Natural killer cell (primary cell): ENCODE results near the gene SEC61B. TPM values are rescaled to one million over a fixed set of nuclear protein-coding genes. Genes with fewer than 3 reads are reported as not detected.

Experiments used
- ATAC-seq, 3 donors: fragments of 150-1000 bp in 2 of 3; fragments of 200-7000 bp in 1 of 3; cut with Tn5 transposase; 1 replicate in 1 of 3; 2 replicates in 2 of 3; pipeline ENCODE4 v1.10.0; 2021; ENCODE audit warnings: mild to moderate bottlenecking in 2 of 3, moderate library complexity in 2 of 3
- DNase-seq, 2 donors: peaks; one replicate each; pipeline versions ENCODE4 v3.0.0 to v3.0.0-alpha.2; 2013 to 2021; ENCODE audit warnings: mixed read lengths in 1 of 2
- H3K27ac ChIP-seq: one replicate; pipeline ENCODE4 v1.5.1; 2013; ENCODE audit warnings: mild to moderate bottlenecking, low read length
- H3K27me3 ChIP-seq: one replicate; pipeline ENCODE4 v1.6.1; 2013; ENCODE audit warnings: low read length; ENCODE audit not compliant: control insufficient read depth, insufficient read depth
- H3K36me3 ChIP-seq: one replicate; pipeline ENCODE4 v1.6.1; 2013; ENCODE audit warnings: low read length; ENCODE audit not compliant: control insufficient read depth, insufficient read depth
- H3K4me1 ChIP-seq: one replicate; pipeline ENCODE4 v1.6.1; 2013; ENCODE audit warnings: low read length; ENCODE audit not compliant: control insufficient read depth, insufficient read depth
- H3K4me3 ChIP-seq: one replicate; pipeline ENCODE4 v1.5.1; 2013; ENCODE audit warnings: low read length
- H3K9me3 ChIP-seq: one replicate; pipeline ENCODE4 v1.6.1; 2013; ENCODE audit warnings: low read length; ENCODE audit not compliant: control insufficient read depth, insufficient read depth
- H3K27ac Mint-ChIP-seq, 2 donors: one replicate each; pipeline ENCODE4 v1.8.0; 2022; ENCODE audit warnings: mild to moderate bottlenecking in 2 of 2, mixed read lengths in 2 of 2, moderate library complexity in 1 of 2
- H3K27me3 Mint-ChIP-seq, 2 donors: one replicate each; pipeline ENCODE4 v1.8.0; 2022; ENCODE audit warnings: low read depth in 2 of 2, mixed read lengths in 2 of 2
- H3K36me3 Mint-ChIP-seq: one replicate; pipeline ENCODE4 v1.8.0; 2022; ENCODE audit warnings: mixed read lengths
- H3K4me1 Mint-ChIP-seq, 2 donors: one replicate each; pipeline ENCODE4 v1.8.0; 2022; ENCODE audit warnings: mixed read lengths in 2 of 2
- H3K4me3 Mint-ChIP-seq: one replicate; pipeline ENCODE4 v1.8.0; 2022; ENCODE audit warnings: mild to moderate bottlenecking, moderate library complexity, mixed read lengths
- H3K9me3 Mint-ChIP-seq, 2 donors: one replicate each; pipeline ENCODE4 v1.8.0; 2022; ENCODE audit warnings: mixed read lengths in 2 of 2
- WGBS: methylation state at CpG from one replicate; pipeline ENCODE4 v1.1.7; 2013; ENCODE audit warnings: missing lambda C conversion rate; ENCODE audit not compliant: insufficient coverage; 5-methylcytosine and 5-hydroxymethylcytosine counted together
- intact Hi-C: fragments of 100-400 bp; cut with micrococcal nuclease; formaldehyde crosslinking; loops from one replicate; pipeline ENCODE4 v1.14.2; 2022
- total RNA-seq, 4 donors: library from RNA; stranded (reverse); fragments of 120-200 nt in 1 of 4; gene quantifications; one replicate each; pipeline versions ENCODE4 v1.2.3 to v1.2.4, GENCODE V29; 2013 to 2022
- TF ChIP-seq, protein P1 (sequence below): fragments of 200-600 bp; IDR thresholded peaks from one replicate; pipeline ENCODE4 v1.8.0; 2022; ENCODE audit warnings: antibody characterized with exemption

The SEC61B gene
- total RNA-seq, 3 donors from 2014 or later (not counting 1 experiment from before 2014, with no cell fraction given), result 78.9 to 95.1 (median 93.8) TPM

DNA sequence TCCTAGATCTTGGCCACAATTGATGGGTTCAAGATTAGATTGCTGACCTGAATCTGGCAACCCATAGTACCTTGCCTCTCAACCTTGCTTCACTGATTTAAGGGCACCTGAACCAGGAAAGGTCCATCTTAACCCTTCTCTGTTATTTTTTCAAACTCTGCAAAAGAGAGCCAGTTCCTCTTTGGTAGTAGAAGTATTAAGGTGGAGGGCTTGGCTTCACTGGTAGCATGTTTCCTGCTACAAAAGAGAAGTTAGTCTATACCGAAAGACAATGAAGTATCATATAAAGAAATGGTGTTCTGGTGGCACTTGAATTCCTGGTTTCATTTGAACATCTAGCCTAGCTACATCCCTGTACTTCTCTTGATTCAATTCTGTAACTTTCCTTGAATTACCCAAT is 8.9 kb upstream of the SEC61B start:
- DNase-seq (no peak), ATAC-seq (no peak)
- intact Hi-C loops, result no loop called here
- Histone ChIP-seq H3K27ac (no peak overlapping the region), H3K27me3 (no peaks in the 10 kb centered on the region), H3K36me3 (peaks cover 7% of the 10 kb centered on the region), H3K4me1 (no peaks in the 10 kb centered on the region), H3K9me3 (peaks cover 6% of the 10 kb centered on the region), H3K4me3 (no peak overlapping the region)
- TF ChIP-seq, protein P1, sequence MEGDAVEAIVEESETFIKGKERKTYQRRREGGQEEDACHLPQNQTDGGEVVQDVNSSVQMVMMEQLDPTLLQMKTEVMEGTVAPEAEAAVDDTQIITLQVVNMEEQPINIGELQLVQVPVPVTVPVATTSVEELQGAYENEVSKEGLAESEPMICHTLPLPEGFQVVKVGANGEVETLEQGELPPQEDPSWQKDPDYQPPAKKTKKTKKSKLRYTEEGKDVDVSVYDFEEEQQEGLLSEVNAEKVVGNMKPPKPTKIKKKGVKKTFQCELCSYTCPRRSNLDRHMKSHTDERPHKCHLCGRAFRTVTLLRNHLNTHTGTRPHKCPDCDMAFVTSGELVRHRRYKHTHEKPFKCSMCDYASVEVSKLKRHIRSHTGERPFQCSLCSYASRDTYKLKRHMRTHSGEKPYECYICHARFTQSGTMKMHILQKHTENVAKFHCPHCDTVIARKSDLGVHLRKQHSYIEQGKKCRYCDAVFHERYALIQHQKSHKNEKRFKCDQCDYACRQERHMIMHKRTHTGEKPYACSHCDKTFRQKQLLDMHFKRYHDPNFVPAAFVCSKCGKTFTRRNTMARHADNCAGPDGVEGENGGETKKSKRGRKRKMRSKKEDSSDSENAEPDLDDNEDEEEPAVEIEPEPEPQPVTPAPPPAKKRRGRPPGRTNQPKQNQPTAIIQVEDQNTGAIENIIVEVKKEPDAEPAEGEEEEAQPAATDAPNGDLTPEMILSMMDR, result no peak
- peaks cover 0 to 3% of the 10 kb centered on the region in 2 donors for H3K9me3 Mint-ChIP-seq
- 20% methylated on average over 1 of the region's 1 CpG for WGBS
- H3K36me3 Mint-ChIP-seq, result peaks cover 18% of the 10 kb centered on the region
- H3K4me3 Mint-ChIP-seq, result no peak overlapping the region
- peaks cover 11 to 14% of the 10 kb centered on the region in 2 donors for H3K4me1 Mint-ChIP-seq
- H3K27ac Mint-ChIP-seq, result no peak overlapping the region
- peaks cover 0 to 6% of the 10 kb centered on the region in 2 donors for H3K27me3 Mint-ChIP-seq

DNA sequence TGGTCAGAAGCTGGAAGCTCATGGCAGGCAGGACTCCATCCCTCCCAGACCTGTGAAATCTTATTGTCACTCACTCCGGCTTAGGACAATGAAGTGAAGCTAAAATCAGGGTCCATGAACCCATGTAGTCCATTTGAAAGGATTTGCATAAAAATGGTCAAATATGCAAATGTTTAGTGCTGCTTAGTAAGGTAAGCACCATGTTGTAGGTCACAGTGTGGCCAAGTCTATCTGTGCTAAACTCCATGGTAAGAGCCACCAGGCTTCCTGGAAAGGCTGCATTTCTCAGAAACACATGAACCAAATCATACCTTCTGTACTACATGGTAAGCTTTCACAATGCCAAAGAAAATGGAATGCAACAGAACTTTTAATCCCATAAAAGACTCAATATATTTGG is 6.0 kb upstream of the SEC61B start:
- Mint-ChIP-seq H3K27ac (no peak overlapping the region), H3K9me3 (no peaks in the 10 kb centered on the region), H3K36me3 (peaks cover 10% of the 10 kb centered on the region), H3K4me1 (peaks cover 35 to 37% of the 10 kb centered on the region in 2 donors), H3K4me3 (no peak overlapping the region), H3K27me3 (no peaks in the 10 kb centered on the region)
- Histone ChIP-seq H3K27me3 (no peaks in the 10 kb centered on the region), H3K36me3 (peaks cover 7% of the 10 kb centered on the region), H3K4me3 (no peak overlapping the region), H3K27ac (no peak overlapping the region), H3K4me1 (peaks cover 9% of the 10 kb centered on the region), H3K9me3 (peaks cover 6% of the 10 kb centered on the region)
- intact Hi-C loops, result no loop called here
- DNase-seq (no peak), ATAC-seq (no peak)
- TF ChIP-seq, protein P1, result no peak
- WGBS, result 96% methylated on average over 1 of the region's 1 CpG

DNA sequence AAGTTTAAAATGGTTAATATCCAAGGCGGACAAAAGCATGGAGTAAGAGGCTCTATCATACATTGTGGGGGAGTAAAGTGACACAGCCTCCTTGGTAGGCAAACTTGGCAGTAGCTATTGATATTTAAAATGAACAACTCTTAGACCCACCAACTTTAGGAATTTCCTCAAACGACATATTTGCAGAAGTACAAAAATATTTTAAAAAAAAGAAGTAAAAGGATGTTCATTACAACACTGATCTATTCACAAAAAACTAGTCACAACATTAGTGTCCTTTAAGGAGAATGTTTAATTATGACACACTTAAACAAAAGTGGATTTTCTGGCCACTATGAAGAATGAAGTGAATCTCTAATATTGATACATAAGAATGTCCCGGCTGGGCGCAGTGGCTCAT is 2.1 kb upstream of the SEC61B start:
- H3K4me1 ChIP-seq, result peaks cover 23% of the 10 kb centered on the region
- Mint-ChIP-seq H3K4me3 (peak overlapping the region; percentile 69), H3K27me3 (no peaks in the 10 kb centered on the region), H3K4me1 (peaks cover 68 to 69% of the 10 kb centered on the region in 2 donors), H3K9me3 (no peaks in the 10 kb centered on the region), H3K36me3 (peaks cover 10% of the 10 kb centered on the region), H3K27ac (peak overlapping the region; percentile 24 to 99)
- no peak for ATAC-seq
- H3K4me3 ChIP-seq, result no peak overlapping the region
- DNase-seq, result no peak
- intact Hi-C loops, result loop anchor here (5.0 kb wide), 1 partner anchor 597 kb away; no protein-coding TSS in a partner anchor
- no peak overlapping the region for H3K27ac ChIP-seq
- no peaks in the 10 kb centered on the region for H3K27me3 ChIP-seq
- TF ChIP-seq, protein P1, result no peak
- peaks cover 9% of the 10 kb centered on the region for H3K36me3 ChIP-seq
- WGBS, result 90% methylated on average over 2 of the region's 4 CpGs
- H3K9me3 ChIP-seq, result no peaks in the 10 kb centered on the region

DNA sequence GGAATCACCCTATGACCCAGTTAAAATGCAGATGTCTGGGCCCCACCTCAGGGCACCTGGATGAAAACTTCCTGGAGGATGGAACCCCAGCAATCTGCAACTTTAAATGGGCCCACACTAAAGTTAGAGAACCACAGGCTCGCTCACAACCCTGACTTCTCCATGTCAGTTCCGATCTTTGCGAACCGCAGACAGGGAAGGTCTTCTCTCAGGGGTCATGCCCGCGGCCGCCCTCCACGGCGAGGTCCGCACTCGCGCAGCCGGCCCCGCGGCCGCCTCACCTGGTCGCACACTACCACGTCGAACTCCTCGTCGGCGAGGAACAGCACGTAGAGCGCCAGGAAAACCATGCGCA is 839 bp upstream of the SEC61B start:
- H3K9me3 Mint-ChIP-seq, result no peaks in the 10 kb centered on the region
- H3K4me3 ChIP-seq, result peak overlapping the region; percentile 84
- TF ChIP-seq, protein P1, result no peak
- no peaks in the 10 kb centered on the region for H3K27me3 ChIP-seq
- H3K27ac ChIP-seq, result peak overlapping the region; percentile 97
- WGBS, result 0% methylated on average over 25 of the region's 25 CpGs
- no peaks in the 10 kb centered on the region for H3K27me3 Mint-ChIP-seq
- peaks cover 23% of the 10 kb centered on the region for H3K4me1 ChIP-seq
- ATAC-seq (no peak), DNase-seq (no peak)
- H3K36me3 Mint-ChIP-seq, result peaks cover 10% of the 10 kb centered on the region
- peaks cover 68 to 80% of the 10 kb centered on the region in 2 donors for H3K4me1 Mint-ChIP-seq
- H3K27ac Mint-ChIP-seq, result peak overlapping the region; percentile 99 to 100
- intact Hi-C loops, result loop anchor here (5.0 kb wide), 1 partner anchor 596 kb away; no protein-coding TSS in a partner anchor
- H3K4me3 Mint-ChIP-seq, result peak overlapping the region; percentile 99
- no peaks in the 10 kb centered on the region for H3K9me3 ChIP-seq
- H3K36me3 ChIP-seq, result peaks cover 14% of the 10 kb centered on the region
